ENCODE measurements around the gene NELFB.

NELFB gene

DNA sequence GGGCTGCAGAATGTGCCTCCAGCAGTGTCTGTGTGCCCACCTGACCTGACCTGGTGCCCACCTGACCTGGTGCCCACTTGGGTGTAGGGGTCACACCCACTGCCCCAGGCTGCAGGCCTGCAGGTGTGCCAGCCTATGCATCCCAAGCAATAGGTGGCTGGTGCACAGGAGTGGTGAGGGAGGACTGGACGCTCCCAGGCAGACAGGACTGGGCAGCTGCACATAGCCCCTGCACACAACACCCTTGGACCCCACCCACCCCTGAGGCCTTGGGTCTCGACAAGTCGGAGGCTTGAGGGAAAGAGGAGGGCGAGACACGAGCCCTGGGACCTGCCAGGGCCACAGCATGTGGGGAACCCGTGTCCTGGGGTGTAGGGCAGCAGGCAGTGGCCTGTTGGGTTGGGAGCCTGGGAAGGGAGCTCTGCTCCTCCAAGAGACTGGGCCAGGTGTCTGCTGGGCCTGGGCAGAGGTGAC is 57.8 kb downstream of the NELFB start:
- in situ Hi-C loops (cut with HindIII; ENCODE audit: low pct_unique_long_range_greater_than_20kb, low sequenced_read_pairs): no loop called here

DNA sequence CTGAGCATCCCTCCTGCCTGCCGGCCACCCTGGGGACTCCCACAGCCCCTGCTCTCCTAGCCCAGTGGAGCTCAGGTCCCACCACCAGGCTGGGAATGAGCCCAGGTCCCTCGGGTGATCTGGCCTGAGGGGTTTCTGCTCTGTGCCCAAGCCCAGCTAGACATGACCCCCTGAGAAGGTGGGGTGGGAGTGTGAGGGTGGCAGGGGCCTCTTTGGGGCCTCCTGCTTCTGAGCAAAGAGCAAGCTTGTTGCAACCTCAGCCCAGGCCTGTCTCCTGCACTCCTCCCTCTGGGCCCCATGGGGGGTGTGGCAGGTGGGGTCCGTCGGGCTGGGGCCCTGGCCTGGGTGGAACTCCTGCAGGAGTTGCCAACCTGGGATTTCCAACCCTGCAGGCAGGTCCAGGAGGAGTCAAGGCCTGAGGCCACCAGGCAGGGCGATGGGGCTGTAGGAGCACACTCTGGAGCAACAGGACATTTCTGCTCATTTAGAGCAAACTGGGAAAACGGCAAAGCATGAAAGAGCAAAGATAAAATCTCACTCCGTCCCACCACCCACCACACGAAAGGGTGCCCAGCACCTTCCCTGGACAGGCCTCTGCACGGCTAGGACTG is 58.3 kb downstream of the NELFB start:
- peak in 1 of 2 experiments; percentile 16 for DNase-seq (ENCODE audit: low read depth in 1 of 2, low spot score in 1 of 2)
- no peak for TF ChIP-seq JUND (IDR thresholded peaks at IDR 0.05; ENCODE audit: low read depth)
- in situ Hi-C loops (cut with HindIII; ENCODE audit: low pct_unique_long_range_greater_than_20kb, low sequenced_read_pairs): no loop called here

More for the DNA sequence above, 57.8 kb downstream of the NELFB start:
- no peak for TF ChIP-seq JUND (IDR thresholded peaks at IDR 0.05; ENCODE audit: low read depth)
- DNase-seq (ENCODE audit: low read depth in 1 of 2, low spot score in 1 of 2): peak in 1 of 2 experiments; percentile 18

DNA sequence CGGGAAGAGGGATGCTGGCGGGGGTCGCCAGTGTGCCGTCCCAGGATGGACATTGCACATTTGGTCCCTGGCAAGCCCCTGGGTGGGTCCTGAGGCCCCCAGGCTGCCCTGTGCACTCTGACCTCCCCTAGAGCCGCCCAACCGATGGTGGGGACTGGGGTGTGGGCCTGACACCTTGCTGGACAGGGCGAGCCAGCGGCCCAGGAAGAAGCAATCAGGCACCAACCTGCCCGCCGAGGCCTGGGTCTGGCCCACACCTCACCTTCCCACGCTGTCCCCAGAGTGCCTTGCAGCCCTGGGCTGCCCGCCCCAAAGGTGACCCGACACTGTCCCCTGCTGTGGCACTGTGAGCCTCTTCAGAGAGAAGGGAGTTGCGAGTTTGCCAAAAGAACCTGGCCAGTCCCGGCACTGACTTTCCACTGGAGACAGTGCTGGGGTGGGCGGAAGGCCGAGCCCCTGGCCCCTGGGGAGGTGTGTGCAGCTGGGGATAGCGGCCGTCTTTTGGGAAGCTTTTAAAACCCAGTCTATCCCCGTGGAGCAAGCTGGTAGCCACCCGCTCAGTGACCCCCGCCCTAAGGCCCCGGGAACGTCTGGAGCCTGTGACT is 58.9 kb downstream of the NELFB start:
- DNase-seq (ENCODE audit: low read depth in 1 of 2, low spot score in 1 of 2): peak; percentile 36 to 72
- no peak for TF ChIP-seq JUND (IDR thresholded peaks at IDR 0.05; ENCODE audit: low read depth)
- in situ Hi-C loops (cut with HindIII; ENCODE audit: low pct_unique_long_range_greater_than_20kb, low sequenced_read_pairs): no loop called here

DNA sequence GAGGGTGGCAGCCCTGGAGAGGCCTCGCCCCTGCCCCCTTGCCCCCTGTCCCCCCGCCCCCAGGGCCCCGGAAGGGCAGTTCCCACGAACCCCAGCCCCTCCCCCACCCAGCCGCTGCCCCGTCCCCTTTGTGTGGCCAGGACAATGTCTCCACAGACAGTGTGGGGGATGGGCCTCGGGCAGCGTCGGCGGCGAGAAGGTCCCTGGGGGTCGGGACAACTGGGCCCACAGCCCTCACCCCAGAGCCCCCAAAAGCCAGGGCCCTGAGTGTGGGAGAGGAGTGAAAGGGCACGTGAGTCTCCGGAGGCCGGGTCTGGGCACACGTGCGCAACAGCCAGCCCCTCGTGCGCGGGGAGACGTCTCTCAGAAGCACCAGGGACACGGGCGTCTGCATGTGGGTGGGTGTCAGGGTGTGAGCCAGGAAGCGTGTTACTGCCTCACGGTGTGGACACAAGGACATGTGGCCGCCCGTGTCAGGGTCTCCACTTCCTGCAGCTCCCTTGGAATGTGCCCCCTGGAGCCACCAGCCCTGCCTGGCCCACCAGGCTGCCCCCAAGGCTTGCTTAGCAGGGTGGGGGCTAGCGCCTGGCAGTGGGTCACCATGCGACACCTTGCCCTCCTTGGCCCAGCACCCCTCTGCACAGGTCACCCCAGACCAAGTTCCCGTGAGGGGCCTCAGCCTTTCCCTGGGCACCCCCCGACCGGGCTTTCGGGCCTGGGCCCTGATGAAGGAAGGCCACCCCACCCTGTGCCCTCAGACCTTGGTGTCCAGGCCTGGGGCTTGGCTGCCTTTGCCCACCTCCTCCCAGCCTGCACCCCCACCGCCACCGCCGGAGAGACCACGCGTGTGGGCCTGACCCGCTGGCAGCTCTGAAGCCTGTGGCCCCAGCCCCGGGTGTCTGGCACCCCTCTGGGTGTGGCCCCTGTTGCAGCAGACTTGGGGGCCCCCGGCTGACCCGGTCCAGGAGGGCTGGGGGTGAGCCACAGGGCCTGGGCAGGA is 59.7 kb downstream of the NELFB start:
- in situ Hi-C loops (cut with HindIII; ENCODE audit: low pct_unique_long_range_greater_than_20kb, low sequenced_read_pairs): no loop called here
- TF ChIP-seq JUND (IDR thresholded peaks at IDR 0.05; ENCODE audit: low read depth): no peak
- DNase-seq (ENCODE audit: low read depth in 1 of 2, low spot score in 1 of 2): no peak

GRCh38 chr9:137315581-137316011 is 60.5 kb downstream of the NELFB start:
- no peak for DNase-seq (ENCODE audit: low read depth in 1 of 2, low spot score in 1 of 2)
- TF ChIP-seq JUND (IDR thresholded peaks at IDR 0.05; ENCODE audit: low read depth): no peak
- in situ Hi-C loops (cut with HindIII; ENCODE audit: low pct_unique_long_range_greater_than_20kb, low sequenced_read_pairs): no loop called here

- peak; percentile 95 to 97 for DNase-seq (ENCODE audit: low read depth in 1 of 2, low spot score in 1 of 2)
- in situ Hi-C loops (cut with HindIII; ENCODE audit: low pct_unique_long_range_greater_than_20kb, low sequenced_read_pairs): no loop called here
- TF ChIP-seq JUND (IDR thresholded peaks at IDR 0.05; ENCODE audit: low read depth): no peak
Observed at GRCh38 chr9:137316012-137316981, 61.2 kb downstream of the NELFB start.

DNA sequence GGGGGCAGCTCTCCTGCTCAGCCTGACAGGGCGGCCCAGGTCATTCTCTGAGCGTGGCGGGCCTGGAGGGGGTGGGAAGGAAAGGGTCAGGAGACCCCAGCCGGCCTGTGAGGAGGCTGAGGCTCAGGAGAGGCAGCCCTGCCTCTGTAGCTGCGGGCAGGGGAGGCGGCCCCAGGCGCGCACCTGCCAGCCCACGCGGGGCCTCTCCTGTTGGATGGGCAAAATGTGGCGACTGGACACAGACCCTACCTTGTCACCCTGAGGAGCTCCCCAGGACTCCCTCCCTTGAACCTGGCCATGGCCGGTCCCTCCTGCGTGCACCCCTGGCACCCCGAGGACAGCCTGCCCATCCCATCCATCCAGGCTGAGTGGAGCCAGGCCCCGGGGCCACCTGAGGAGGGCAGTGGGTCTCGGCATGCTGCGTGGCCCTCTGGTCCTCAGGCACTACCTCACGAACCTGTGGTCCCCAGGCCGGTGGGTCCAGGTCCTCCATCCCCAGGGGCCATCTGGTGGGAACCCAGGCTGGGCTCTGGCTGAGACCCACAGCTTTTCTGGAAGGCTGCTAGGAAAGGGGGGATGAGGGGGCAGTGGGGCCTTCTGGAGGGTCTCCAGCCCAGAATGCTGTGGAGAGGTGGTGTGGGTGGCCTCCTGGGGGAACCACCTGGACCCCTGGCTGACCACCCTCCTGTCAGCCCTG is 62.0 kb downstream of the NELFB start:
- no peak for TF ChIP-seq JUND (IDR thresholded peaks at IDR 0.05; ENCODE audit: low read depth)
- in situ Hi-C loops (cut with HindIII; ENCODE audit: low pct_unique_long_range_greater_than_20kb, low sequenced_read_pairs): no loop called here
- DNase-seq (ENCODE audit: low read depth in 1 of 2, low spot score in 1 of 2): no peak

DNA sequence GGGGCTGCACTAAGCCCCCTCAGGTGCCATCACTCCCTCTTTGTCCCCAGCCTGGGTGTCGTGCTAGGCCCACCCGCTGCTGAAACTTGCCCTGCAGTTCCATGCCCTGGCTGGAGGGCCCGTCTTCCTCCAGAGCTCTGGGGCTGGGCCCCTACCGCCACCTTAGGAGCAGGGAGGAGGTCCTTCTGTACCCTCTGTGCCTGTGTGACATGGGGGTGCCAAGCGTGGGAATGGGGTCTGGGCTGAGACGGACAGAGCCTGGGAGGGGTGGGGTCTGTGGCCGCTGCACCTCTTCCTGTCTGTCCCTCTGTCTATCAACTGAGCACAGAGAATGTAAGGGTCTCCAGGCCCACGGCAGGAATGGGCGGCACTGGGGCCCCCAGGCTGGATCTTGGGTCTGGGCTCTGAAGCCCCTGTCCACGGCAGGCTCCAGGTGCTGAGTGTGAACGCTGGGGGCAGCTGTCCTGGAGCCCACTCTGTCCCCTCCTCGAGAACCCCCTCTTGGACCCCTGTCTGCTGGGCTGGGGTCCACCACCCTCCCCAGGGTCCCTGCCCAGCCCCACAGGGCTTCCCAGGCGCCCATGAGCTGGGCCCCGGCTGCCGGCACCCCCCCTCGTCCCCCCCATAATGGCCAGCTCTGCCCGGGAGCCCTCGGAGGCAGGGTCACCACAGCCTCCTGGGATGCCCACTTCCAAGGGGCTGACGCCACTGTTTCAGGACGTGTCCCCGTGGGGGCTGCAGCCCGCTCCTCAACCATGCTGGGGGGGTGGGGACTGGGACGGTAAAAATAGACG is 62.8 kb downstream of the NELFB start:
- no peak for DNase-seq (ENCODE audit: low read depth in 1 of 2, low spot score in 1 of 2)
- in situ Hi-C loops (cut with HindIII; ENCODE audit: low pct_unique_long_range_greater_than_20kb, low sequenced_read_pairs): no loop called here
- TF ChIP-seq JUND (IDR thresholded peaks at IDR 0.05; ENCODE audit: low read depth): no peak

DNA sequence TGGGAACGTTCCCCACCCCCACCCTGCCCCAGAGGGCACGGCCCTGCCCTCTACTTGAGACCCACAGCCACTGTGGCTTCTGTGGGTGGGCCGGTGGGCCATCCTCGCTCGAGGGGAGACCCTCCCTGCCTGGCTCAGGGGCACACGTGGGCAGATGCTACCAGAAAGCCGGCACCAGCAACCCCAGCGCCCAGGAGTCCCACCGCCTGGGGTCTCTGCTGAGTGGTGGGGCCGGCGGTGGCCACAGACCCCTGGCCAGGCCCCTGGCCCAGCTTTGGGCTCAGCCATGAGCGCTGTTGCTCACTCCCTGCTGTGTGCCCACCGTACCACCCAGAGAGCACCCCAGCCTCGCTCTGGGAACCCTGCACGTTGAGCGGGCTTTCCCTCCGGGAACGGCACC is 63.5 kb downstream of the NELFB start:
- DNase-seq (ENCODE audit: low read depth in 1 of 2, low spot score in 1 of 2): no peak
- in situ Hi-C loops (cut with HindIII; ENCODE audit: low pct_unique_long_range_greater_than_20kb, low sequenced_read_pairs): no loop called here
- TF ChIP-seq JUND (IDR thresholded peaks at IDR 0.05; ENCODE audit: low read depth): no peak

DNA sequence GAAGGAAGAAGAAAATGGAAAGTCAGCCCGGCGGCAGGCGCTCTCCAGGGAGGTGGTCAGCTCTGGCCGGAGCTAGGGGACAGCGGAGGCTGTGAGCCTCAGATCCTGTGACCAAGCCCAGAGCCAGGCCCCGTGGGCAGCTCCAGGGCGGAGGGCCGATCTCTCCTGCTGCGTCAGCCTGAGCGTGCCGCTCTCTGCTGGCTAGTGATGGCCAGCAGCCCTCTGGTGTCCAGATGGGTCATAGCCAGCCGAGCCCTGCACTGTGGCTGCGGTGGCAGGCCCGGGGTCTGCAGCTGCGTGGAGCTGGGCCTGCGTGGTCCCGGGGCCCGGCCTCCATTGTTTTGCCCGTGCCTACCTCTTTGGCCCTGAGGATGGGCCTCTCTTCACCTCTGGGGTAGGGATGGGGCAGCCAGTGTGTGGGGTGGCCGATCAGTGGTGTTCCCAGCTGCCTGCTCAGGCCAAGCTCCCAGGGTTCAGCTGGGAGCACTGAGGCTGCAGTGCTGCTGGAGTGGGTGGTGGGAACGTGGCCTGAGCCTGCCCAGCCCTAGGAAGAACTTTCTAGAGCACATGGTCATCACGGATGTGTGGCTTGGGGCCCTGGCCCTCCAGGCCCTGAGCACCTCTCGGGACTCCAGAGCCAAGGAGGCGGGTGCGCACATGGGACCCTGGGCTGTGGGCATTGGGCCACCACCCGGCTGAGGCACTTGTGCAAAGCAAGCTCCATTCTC is 64.0 kb downstream of the NELFB start:
- peak in 1 of 2 experiments; percentile 31 for DNase-seq (ENCODE audit: low read depth in 1 of 2, low spot score in 1 of 2)
- no peak for TF ChIP-seq JUND (IDR thresholded peaks at IDR 0.05; ENCODE audit: low read depth)
- in situ Hi-C loops (cut with HindIII; ENCODE audit: low pct_unique_long_range_greater_than_20kb, low sequenced_read_pairs): no loop called here

All from T47D (cell line).